RPMI7951 (cell line): Measurements from ENCODE around the gene KIF9. TPM values are rescaled to one million over a fixed set of nuclear protein-coding genes. Genes with fewer than 3 reads are reported as not detected.
A peak's percentile ranks its signal among the peaks of the same experiment; 100 is the strongest.
"Not testable (repeated sequence)": the region's sequence is repeated elsewhere in the genome, so short reads cannot be mapped to it uniquely, and the experiment has no call there.

Experiments used
- DNase-seq: peaks from one replicate; pipeline ENCODE4 v3.0.0-alpha.2; 2012; ENCODE audit warnings: low read depth
- total RNA-seq: library from RNA; depleted of rRNA; stranded (reverse); fragments of >200 nt; shearing (Covaris generic); gene quantifications from 2 replicates; pipeline ENCODE4 v1.2.3, GENCODE V29; 2014; rRNA removed

KIF9 gene
- 20.0 and 22.1 TPM in 2 replicates for total RNA-seq

GRCh38 chr3:47282424-47283192 is at the start of gene KIF9, which contains the start of gene KLHL18:
Gene KIF9, minus strand, starts transcription at chr3:47282799. Its CDS starts 5,425 bp downstream, at chr3:47277374.
Gene KLHL18, plus strand, starts transcription at chr3:47282944. Its CDS starts 22 bp downstream, at chr3:47282966.
- peak; percentile 94 for DNase-seq

- peak; percentile 74 for DNase-seq
Observed at GRCh38 chr3:47324278-47324865, 41.8 kb upstream of the KIF9 start.

- peak; percentile 15 for DNase-seq
Observed at GRCh38 chr3:47323431-47324277, 41.1 kb upstream of the KIF9 start.

GRCh38 chr3:47319956-47320355 is 37.4 kb upstream of the KIF9 start:
- no peak for DNase-seq

- no peak for DNase-seq
Observed at GRCh38 chr3:47318916-47319315, 36.3 kb upstream of the KIF9 start.

- not testable (repeated sequence) for DNase-seq
Observed at GRCh38 chr3:47316151-47316550, 33.6 kb upstream of the KIF9 start.

- DNase-seq, result peak; percentile 13
Observed at GRCh38 chr3:47315069-47315647, 32.6 kb upstream of the KIF9 start.

- no peak for DNase-seq
Observed at GRCh38 chr3:47314056-47314764, 31.6 kb upstream of the KIF9 start.

- DNase-seq, result no peak
Observed at GRCh38 chr3:47313341-47314055, 30.9 kb upstream of the KIF9 start.

GRCh38 chr3:47310391-47310790 is 27.8 kb upstream of the KIF9 start:
- DNase-seq, result no peak

GRCh38 chr3:47309231-47309630 is 26.6 kb upstream of the KIF9 start:
- DNase-seq, result not testable (repeated sequence)

GRCh38 chr3:47306022-47306421 is 23.4 kb upstream of the KIF9 start:
- DNase-seq, result no peak

GRCh38 chr3:47301456-47301855 is 18.9 kb upstream of the KIF9 start:
- no peak for DNase-seq

- DNase-seq, result no peak
Observed at GRCh38 chr3:47299381-47300318, 17.1 kb upstream of the KIF9 start.

GRCh38 chr3:47298439-47298838 is 15.8 kb upstream of the KIF9 start:
- DNase-seq, result no peak

GRCh38 chr3:47296562-47297302 is 14.1 kb upstream of the KIF9 start:
- DNase-seq, result no peak

- DNase-seq, result no peak
Observed at GRCh38 chr3:47295976-47296375, 13.4 kb upstream of the KIF9 start.

- DNase-seq, result no peak
Observed at GRCh38 chr3:47295322-47295721, 12.7 kb upstream of the KIF9 start.

GRCh38 chr3:47294392-47294791 is 11.8 kb upstream of the KIF9 start:
- DNase-seq, result no peak
